HG03135 (cell line): ENCODE results near the gene PYGL.
"Not testable (repeated sequence)": the region's sequence is repeated elsewhere in the genome, so short reads cannot be mapped to it uniquely, and the experiment has no call there.

Experiments used
- ATAC-seq: cut with Tn5 transposase; IDR thresholded peaks from one replicate; pipeline ENCODE4 v1.9.1; 2021; ENCODE audit warnings: mild to moderate bottlenecking, moderate library complexity; ENCODE audit not compliant: unreplicated experiment

The PYGL gene

GRCh38 chr14:50929506-50929905 is 14.8 kb downstream of the PYGL start:
- ATAC-seq = no peak

GRCh38 chr14:50928002-50928635 is 16.2 kb downstream of the PYGL start:
- no peak for ATAC-seq

GRCh38 chr14:50926851-50927386 is 17.4 kb downstream of the PYGL start:
- no peak for ATAC-seq

- ATAC-seq = no peak
Observed at GRCh38 chr14:50924843-50925242, 19.4 kb downstream of the PYGL start.

- ATAC-seq = no peak
Observed at GRCh38 chr14:50924236-50924635, 20.0 kb downstream of the PYGL start.

- ATAC-seq = no peak
Observed at GRCh38 chr14:50922803-50923202, 21.5 kb downstream of the PYGL start.

GRCh38 chr14:50920482-50921230 is 23.6 kb downstream of the PYGL start:
- ATAC-seq = no peak

- ATAC-seq = not testable (repeated sequence)
Observed at GRCh38 chr14:50919524-50919923, 24.8 kb downstream of the PYGL start.

GRCh38 chr14:50917449-50917848 is 26.8 kb downstream of the PYGL start:
- no peak for ATAC-seq

GRCh38 chr14:50910495-50911420 is 33.5 kb downstream of the PYGL start:
- ATAC-seq = no peak

GRCh38 chr14:50906326-50907065 is 37.8 kb downstream of the PYGL start:
- ATAC-seq = no peak

- no peak for ATAC-seq
Observed at GRCh38 chr14:50904719-50905118, 39.6 kb downstream of the PYGL start.

GRCh38 chr14:50901361-50901760 is 42.9 kb downstream of the PYGL start:
- no peak for ATAC-seq

- no peak for ATAC-seq
Observed at GRCh38 chr14:50897658-50898175, 46.6 kb downstream of the PYGL start.

- not testable (repeated sequence) for ATAC-seq
Observed at GRCh38 chr14:50897005-50897404, 47.3 kb downstream of the PYGL start.

- not testable (repeated sequence) for ATAC-seq
Observed at GRCh38 chr14:50896421-50896820, 47.9 kb downstream of the PYGL start.

- no peak for ATAC-seq
Observed at GRCh38 chr14:50892255-50892654, 52.0 kb downstream of the PYGL start.

- no peak for ATAC-seq
Observed at GRCh38 chr14:50887476-50887875, 56.8 kb downstream of the PYGL start.

- ATAC-seq = no peak
Observed at GRCh38 chr14:50883827-50884197, 60.5 kb downstream of the PYGL start.
